ENCODE data around the gene ZNRF4.

- TF ChIP-seq CTCF (IDR thresholded peaks at IDR 0.05) = no peak
- TF ChIP-seq POLR2A (IDR thresholded peaks at IDR 0.05) = no peak
These were observed 3.2 kb downstream of the ZNRF4 start for GRCh38 chr19:5458420-5458819.
